ENCODE results near the gene NUP205.

NUP205 gene

GRCh38 chr7:135539629-135540028 is 18.1 kb upstream of the NUP205 start:
- no peak for DNase-seq (ENCODE audit: low read depth)

- DNase-seq (ENCODE audit: low read depth) = no peak
These were observed 16.7 kb upstream of the NUP205 start for GRCh38 chr7:135541029-135541428.

- DNase-seq (ENCODE audit: low read depth) = no peak
These were observed 7.5 kb upstream of the NUP205 start for GRCh38 chr7:135550196-135550595.

GRCh38 chr7:135552148-135552547 is 5.6 kb upstream of the NUP205 start:
- DNase-seq (ENCODE audit: low read depth) = no peak

- no peak for DNase-seq (ENCODE audit: low read depth)
These were observed 4.4 kb upstream of the NUP205 start for GRCh38 chr7:135553346-135553745.

GRCh38 chr7:135558337-135558767 is 635 bp downstream of the NUP205 start:
- peak; percentile 54 for DNase-seq (ENCODE audit: low read depth)

GRCh38 chr7:135558881-135559280 is 1.2 kb downstream of the NUP205 start:
- no peak for DNase-seq (ENCODE audit: low read depth)

GRCh38 chr7:135560631-135561030 is 2.9 kb downstream of the NUP205 start:
- DNase-seq (ENCODE audit: low read depth) = no peak

GRCh38 chr7:135562720-135563119 is 5.0 kb downstream of the NUP205 start:
- no peak for DNase-seq (ENCODE audit: low read depth)

- no peak for DNase-seq (ENCODE audit: low read depth)
These were observed 14.1 kb downstream of the NUP205 start for GRCh38 chr7:135571834-135572233.

- DNase-seq (ENCODE audit: low read depth) = no peak
These were observed 15.8 kb downstream of the NUP205 start for GRCh38 chr7:135573541-135573940.

GRCh38 chr7:135575296-135575695 is 17.6 kb downstream of the NUP205 start:
- DNase-seq (ENCODE audit: low read depth) = no peak

GRCh38 chr7:135578569-135578968 is 20.9 kb downstream of the NUP205 start:
- DNase-seq (ENCODE audit: low read depth) = no peak

- no peak for DNase-seq (ENCODE audit: low read depth)
These were observed 26.9 kb downstream of the NUP205 start for GRCh38 chr7:135584362-135585353.

GRCh38 chr7:135597181-135597925 is 39.6 kb downstream of the NUP205 start:
- DNase-seq (ENCODE audit: low read depth) = no peak

- no peak for DNase-seq (ENCODE audit: low read depth)
These were observed 40.2 kb downstream of the NUP205 start for GRCh38 chr7:135597926-135598305.

- DNase-seq (ENCODE audit: low read depth) = no peak
These were observed 41.8 kb downstream of the NUP205 start for GRCh38 chr7:135599471-135599870.

GRCh38 chr7:135600226-135600625 is 42.5 kb downstream of the NUP205 start:
- no peak for DNase-seq (ENCODE audit: low read depth)

- no peak for DNase-seq (ENCODE audit: low read depth)
These were observed 43.5 kb downstream of the NUP205 start for GRCh38 chr7:135601182-135601581.

- no peak for DNase-seq (ENCODE audit: low read depth)
These were observed 44.6 kb downstream of the NUP205 start for GRCh38 chr7:135602304-135602703.

GRCh38 chr7:135616136-135616535 is 58.4 kb downstream of the NUP205 start:
- no peak for DNase-seq (ENCODE audit: low read depth)

- DNase-seq (ENCODE audit: low read depth) = no peak
These were observed 60.1 kb downstream of the NUP205 start for GRCh38 chr7:135617781-135618180.

GRCh38 chr7:135618510-135618909 is 60.8 kb downstream of the NUP205 start:
- DNase-seq (ENCODE audit: low read depth) = no peak
